ENCODE results near the gene CARD10.
"Not testable (repeated sequence)": the region's sequence is repeated elsewhere in the genome, so short reads cannot be mapped to it uniquely, and the experiment has no call there.

The CARD10 gene

GRCh38 chr22:37553725-37554124 is 34.5 kb upstream of the CARD10 start:
- no peak for DNase-seq (ENCODE audit: low read depth)

- DNase-seq (ENCODE audit: low read depth), result no peak
These were observed 33.4 kb upstream of the CARD10 start for GRCh38 chr22:37552524-37553163.

DNA sequence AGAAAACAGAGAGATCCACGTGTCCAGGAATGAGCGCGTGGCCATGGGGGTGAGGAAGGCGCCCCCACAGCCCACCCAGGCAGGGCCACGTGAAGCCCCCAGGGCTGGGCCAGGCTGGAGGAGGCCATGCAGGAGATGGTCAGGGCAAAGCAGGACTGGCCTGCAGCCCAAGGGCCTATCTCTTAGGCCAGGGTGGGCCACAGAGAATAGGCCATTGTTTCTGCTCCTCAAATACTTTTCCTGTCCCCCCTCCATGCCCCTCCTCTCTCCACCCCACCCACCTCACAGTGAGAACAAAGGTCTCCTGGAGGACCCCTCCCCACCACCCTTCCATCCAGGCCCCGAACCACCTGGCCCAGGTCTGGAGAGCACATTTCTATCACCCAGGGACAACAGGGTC is 32.8 kb upstream of the CARD10 start:
- DNase-seq (ENCODE audit: low read depth), result no peak

DNA sequence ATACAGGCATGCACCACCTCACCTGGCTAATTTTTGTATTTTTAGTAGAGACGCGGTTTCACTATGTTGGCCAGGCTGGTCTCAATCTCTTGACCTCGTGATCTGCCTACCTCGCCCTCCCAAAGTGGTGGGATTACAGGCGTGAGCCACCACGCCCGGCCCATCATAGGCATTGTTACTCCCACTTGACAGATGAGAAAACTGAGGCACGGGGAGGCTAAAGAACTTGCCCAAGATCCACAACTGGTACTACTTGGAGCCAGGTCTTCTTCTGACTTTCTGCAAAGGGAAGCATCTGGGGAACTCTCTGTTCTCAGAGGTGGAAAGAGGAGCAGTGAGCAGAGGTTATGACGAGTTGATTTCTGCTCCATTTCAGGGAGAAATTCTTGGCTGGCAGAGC is 31.7 kb upstream of the CARD10 start:
- DNase-seq (ENCODE audit: low read depth), result not testable (repeated sequence)

GRCh38 chr22:37549704-37550059 is 30.5 kb upstream of the CARD10 start:
- no peak for DNase-seq (ENCODE audit: low read depth)

- DNase-seq (ENCODE audit: low read depth), result no peak
These were observed 28.1 kb upstream of the CARD10 start for GRCh38 chr22:37547251-37547741.

GRCh38 chr22:37546437-37547250 is 27.4 kb upstream of the CARD10 start:
- DNase-seq (ENCODE audit: low read depth), result no peak

GRCh38 chr22:37545703-37546436 is 26.7 kb upstream of the CARD10 start:
- DNase-seq (ENCODE audit: low read depth), result no peak

DNA sequence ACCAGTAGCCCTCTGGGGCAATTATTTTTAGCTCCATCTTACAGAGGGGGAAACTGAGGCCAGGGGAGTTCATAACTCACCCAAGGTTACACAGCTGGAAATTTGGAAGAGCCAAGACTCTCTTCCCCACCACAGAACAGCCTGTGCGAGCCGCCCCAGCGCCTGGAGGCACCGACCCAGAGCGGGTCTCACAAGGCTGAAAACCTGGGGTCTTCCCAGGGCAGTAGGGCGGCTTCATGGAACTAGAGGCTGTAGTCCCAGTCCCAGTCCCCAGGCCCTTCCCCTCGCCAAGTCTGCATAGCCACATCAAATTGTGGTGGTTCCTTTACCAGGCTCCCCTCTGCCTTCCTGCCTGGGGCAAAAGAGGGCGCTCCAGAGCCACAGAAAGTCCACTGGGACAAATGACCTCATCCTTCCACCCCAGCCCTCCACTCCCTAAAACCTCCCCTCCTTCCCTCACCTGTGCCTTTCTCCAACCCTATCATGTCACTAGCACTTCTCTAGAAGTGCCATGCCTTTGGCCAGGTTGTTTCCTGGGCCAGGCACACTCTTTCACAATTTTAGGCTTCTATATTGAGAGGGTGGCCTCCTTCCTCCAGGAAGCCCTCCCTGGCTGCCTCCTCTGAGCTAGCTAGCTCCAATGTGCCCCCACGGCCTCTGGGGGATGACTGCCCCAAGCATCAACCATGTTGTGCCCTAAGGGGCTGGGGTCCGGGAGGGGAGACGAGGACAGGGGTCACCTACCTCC is 25.9 kb upstream of the CARD10 start:
- DNase-seq (ENCODE audit: low read depth), result peak; percentile 57

DNA sequence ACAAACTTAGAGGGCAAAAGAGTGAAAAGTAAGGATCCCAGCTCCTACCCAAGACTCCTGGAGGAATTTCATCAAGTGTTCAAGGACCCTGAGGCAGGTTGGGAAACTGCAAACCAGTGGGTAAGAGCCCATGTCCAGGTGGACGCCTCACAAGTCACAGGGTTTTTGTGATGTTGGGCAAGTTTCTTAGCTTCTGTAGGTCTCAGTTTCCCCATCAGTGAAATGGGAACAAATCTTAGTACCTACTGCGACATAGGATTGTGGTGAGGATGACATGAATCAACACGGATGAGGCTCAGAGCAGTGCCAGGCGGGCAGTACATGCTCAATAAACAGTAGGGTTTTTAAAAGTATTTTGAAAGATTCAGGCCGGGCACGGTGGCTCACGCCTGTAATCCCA is 23.7 kb upstream of the CARD10 start:
- DNase-seq (ENCODE audit: low read depth), result no peak

- not testable (repeated sequence) for DNase-seq (ENCODE audit: low read depth)
These were observed 23.2 kb upstream of the CARD10 start for GRCh38 chr22:37542416-37542815.

GRCh38 chr22:37539790-37540189 is 20.6 kb upstream of the CARD10 start:
- not testable (repeated sequence) for DNase-seq (ENCODE audit: low read depth)

DNA sequence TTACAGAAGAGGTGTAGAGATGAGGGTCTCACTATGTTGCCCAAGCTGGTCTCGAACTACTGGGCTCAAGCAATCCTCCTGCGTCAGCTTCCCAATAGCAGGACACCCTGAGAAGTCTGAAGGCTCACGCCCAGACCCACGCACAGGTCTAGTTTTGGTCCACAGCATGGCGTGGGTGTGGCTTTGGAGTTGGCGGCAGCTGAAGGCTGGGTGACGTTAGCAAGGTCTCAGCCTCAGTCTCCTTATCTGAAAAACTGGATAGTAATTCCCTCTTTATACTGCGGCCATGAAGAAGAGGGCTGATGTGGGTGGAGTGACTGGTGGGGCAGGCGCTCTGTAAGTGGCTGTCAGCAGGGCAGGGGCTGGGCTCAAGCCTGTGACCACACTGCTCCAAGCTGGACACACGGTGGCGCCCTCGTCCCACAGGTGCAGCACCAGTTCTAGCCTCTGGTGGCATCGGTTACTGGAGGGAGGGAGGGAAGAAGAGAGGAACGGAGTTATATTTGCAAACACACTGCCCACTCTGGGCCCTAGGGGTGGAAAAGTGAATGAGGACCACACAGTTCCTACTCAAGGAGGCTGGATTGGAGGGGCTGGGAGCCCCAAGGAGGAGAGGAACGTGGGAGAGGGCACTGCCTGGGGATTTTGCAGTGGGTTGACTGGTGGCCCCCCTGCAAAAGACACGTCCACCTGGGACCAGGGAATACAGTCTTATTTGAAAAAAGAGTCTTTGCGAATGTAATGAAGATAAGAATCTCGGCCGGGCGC is 19.6 kb upstream of the CARD10 start:
- peak; percentile 87 for DNase-seq (ENCODE audit: low read depth)

- DNase-seq (ENCODE audit: low read depth), result no peak
These were observed 15.9 kb upstream of the CARD10 start for GRCh38 chr22:37535159-37535558.

DNA sequence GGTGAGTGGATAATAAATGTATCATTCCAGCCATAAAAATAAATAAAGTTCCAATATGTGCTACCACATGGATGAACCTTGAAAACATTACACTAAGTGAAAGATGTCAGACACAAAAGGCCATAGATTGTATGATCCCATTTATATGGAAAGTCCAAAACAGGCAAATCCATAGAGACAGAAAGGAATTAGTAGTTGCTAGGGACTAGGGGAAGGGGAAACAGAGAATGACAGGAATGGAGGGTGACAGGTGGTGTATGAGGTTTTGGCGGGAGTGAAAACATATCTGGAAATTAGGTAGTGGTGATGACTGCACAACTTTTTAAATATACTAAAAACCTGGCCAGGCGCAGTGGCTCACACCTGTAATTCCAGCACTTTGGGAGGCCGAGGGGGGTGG is 15.2 kb upstream of the CARD10 start:
- no peak for DNase-seq (ENCODE audit: low read depth)

DNA sequence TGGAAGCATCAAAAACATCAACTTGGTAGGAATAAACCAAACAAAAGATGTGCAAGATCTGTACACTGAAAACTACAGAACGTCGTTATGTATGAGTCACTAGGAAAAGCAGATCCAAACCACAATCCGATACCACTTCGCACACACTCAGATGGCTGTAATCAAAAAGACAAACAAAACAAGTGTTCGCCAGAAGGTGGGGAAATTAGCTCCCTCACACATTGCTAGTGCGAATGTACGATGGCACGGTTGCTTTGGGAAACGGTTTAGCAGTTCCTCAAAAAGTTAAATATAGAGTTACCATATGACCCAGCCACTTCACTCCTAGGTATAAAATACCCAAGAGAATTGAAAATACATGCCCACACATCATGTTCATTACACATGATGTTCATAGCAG is 14.8 kb upstream of the CARD10 start:
- DNase-seq (ENCODE audit: low read depth), result no peak

DNA sequence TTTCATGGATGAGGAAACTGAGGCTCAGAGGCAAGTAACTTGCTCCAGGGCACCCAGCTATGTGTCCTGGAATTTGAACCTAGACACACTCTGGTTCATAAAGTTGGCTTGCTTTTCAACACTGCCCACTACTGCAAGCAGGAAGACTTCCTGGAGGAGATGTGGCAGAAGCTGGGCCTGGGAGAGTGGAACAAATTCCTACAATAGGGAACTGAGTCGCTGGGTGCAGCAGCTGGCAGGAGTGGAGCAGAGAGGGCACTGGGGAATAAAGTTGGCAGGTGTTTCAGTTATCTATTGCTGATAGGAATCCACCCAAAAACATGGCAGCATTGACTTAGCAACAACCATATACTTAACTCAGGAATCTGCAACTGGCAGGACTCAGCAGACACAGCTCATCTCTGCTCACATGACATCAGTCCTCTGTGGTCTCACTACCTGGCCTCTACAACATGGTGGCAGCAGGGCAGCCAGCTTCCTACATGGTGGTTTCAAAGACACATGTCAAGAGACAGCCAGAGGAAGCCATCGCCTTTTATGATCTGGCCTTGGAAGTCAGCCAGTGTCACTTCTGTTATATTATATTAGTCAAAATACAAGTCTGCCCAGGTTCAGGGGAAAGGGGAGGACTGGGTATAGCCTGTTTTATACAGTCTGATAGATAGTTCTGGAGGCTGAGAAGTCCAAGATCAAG is 10.6 kb upstream of the CARD10 start:
- DNase-seq (ENCODE audit: low read depth), result no peak

GRCh38 chr22:37527952-37528351 is 8.7 kb upstream of the CARD10 start:
- not testable (repeated sequence) for DNase-seq (ENCODE audit: low read depth)

DNA sequence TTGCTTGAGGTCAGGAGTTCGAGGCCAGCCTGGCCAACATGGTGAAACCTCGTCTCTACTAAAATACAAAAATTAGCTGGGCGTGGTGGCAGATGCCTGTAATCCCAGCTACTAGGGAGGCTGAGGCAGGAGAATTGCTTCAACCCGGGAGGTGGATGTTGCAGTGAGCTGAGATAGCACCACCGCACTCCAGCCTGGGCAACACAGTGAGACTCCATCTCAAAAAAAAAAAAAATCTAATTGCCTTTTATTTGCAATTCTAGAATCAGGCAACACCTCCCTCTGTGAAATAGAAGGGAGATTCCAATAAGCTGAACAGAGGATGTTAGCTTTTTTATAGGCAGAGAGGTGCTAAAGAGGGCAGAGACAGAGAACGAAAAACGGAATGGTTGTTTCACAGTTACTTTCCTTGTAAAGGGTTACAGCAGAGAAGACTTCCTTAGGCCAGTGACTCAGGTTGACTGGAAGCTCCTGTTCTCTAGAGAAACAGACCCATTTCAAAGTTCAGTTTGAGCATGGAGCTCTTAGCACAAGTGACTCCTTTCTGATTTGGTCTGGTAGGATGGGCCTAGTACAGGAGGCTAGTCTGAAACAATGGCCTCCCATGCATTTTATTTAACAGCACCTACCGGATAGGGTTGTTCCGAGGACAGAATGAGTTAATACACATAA is 8.0 kb upstream of the CARD10 start:
- DNase-seq (ENCODE audit: low read depth), result not testable (repeated sequence)

- no peak for DNase-seq (ENCODE audit: low read depth)
These were observed 7.2 kb upstream of the CARD10 start for GRCh38 chr22:37526376-37526775.

Measured in activated T-cell treated with anti-CD3 and anti-CD28 coated beads for 48 hours (primary cell).